Effector memory CD8-positive, alpha-beta T cell (primary cell): ENCODE results near the gene APOC4.

Experiments used
- ATAC-seq: fragments of 150-1000 bp; cut with Tn5 transposase; replicated peaks from 2 replicates; pipeline ENCODE4 v1.10.0; 2021; ENCODE audit warnings: mild to moderate bottlenecking, moderate library complexity
- DNase-seq, 3 experiments: peaks; one replicate each; pipeline ENCODE4 v3.0.0; 2021
- H3K27ac Mint-ChIP-seq, 2 donors: one replicate each; pipeline ENCODE4 v1.8.0; 2022; ENCODE audit warnings: mild to moderate bottlenecking in 2 of 2, mixed read lengths in 2 of 2, moderate library complexity in 2 of 2
- H3K27me3 Mint-ChIP-seq, 2 donors: one replicate each; pipeline ENCODE4 v1.8.0; 2022; ENCODE audit warnings: mixed read lengths in 2 of 2
- H3K36me3 Mint-ChIP-seq: one replicate; pipeline ENCODE4 v1.8.0; 2022; ENCODE audit warnings: mild to moderate bottlenecking, moderate library complexity, mixed read lengths; ENCODE audit not compliant: insufficient read depth
- H3K4me1 Mint-ChIP-seq, 2 donors: one replicate each; pipeline ENCODE4 v1.8.0; 2022; ENCODE audit warnings: low read depth in 2 of 2, mixed read lengths in 2 of 2
- H3K4me3 Mint-ChIP-seq, 2 donors: one replicate each; pipeline ENCODE4 v1.8.0; 2022; ENCODE audit warnings: mild to moderate bottlenecking in 2 of 2, mixed read lengths in 2 of 2, moderate library complexity in 2 of 2
- H3K9me3 Mint-ChIP-seq, 2 donors: one replicate each; pipeline ENCODE4 v1.8.0; 2022; ENCODE audit warnings: mixed read lengths in 2 of 2

APOC4 gene

DNA sequence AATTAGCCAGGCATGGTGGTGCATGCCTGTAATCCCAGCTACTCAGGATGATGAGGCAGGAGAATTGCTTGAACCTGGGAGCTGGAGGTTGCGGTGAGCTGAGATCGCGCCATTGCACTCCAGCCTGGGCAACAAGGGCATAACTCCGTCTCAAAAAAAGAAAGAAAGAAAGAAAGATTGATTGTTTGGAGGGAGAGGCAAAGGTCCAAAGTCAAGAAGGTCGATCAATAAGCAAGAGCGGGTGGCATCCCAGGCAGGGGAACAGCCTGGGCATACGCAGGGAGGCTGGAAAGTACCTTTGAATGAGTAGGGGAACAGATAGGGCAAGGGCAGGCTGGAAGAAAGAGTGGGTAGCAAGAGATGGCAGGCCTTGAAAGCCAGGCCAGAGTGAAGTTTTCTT lies 11.9 kb upstream of the APOC4 start:
- DNase-seq (no peak), ATAC-seq (no peak)
- H3K4me3 Mint-ChIP-seq: no peak overlapping the region
- H3K9me3 Mint-ChIP-seq: no peaks in the 10 kb centered on the region
- H3K27ac Mint-ChIP-seq: no peak overlapping the region
- H3K27me3 Mint-ChIP-seq: peaks cover 26 to 30% of the 10 kb centered on the region in 2 donors
- peaks cover 7 to 11% of the 10 kb centered on the region in 2 donors for H3K4me1 Mint-ChIP-seq
- H3K36me3 Mint-ChIP-seq: peaks cover 2% of the 10 kb centered on the region

DNA sequence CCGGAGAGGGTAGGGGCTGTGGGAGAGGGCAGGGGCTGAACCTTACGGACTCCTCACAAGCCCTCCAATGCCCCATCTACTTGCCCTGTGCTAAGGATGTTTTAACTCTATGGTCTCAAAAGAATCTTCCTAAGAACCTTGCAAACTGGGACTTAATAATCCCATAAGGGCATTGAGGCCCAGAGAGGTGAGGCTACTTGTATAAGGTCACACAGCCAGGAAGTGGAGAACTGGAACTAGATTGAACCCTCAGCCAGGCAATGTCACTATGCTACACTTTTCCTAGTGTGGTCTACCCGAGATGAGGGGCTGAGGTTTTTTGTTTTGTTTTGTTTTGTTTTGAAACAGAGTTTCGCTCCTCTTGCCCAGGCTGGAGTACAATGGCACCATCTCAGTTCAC lies 10.5 kb upstream of the APOC4 start:
- Mint-ChIP-seq H3K4me3 (no peak overlapping the region), H3K27me3 (peaks cover 11 to 15% of the 10 kb centered on the region in 2 donors), H3K9me3 (no peaks in the 10 kb centered on the region), H3K27ac (no peak overlapping the region), H3K4me1 (peaks cover 4 to 5% of the 10 kb centered on the region in 2 donors), H3K36me3 (peaks cover 2% of the 10 kb centered on the region)
- DNase-seq (no peak), ATAC-seq (no peak)

DNA sequence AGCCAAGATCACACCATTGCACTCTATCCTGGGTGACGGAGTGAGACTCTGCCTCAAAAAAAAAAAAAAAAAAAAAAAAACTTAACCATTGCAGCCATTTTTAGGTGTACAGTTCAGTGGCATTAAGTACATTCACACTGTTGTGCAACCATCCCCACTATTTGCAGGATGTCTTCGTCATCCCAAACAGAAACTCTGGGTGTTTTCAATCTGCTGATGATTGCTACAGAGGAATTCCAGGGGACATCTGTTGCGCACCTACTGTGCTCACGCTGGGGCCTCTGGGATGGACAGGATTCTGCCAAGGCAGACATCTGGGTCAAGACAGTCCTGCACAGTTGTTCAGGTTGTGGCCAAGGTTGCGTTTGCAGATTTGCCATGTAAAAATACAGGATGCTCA lies 2.4 kb upstream of the APOC4 start:
- no peak for DNase-seq
- Mint-ChIP-seq H3K4me1 (peaks cover 0 to 4% of the 10 kb centered on the region in 2 donors), H3K36me3 (peaks cover 3% of the 10 kb centered on the region), H3K9me3 (no peaks in the 10 kb centered on the region), H3K4me3 (no peak overlapping the region), H3K27ac (no peak overlapping the region), H3K27me3 (peaks cover 6 to 23% of the 10 kb centered on the region in 2 donors)
- no peak for ATAC-seq

DNA sequence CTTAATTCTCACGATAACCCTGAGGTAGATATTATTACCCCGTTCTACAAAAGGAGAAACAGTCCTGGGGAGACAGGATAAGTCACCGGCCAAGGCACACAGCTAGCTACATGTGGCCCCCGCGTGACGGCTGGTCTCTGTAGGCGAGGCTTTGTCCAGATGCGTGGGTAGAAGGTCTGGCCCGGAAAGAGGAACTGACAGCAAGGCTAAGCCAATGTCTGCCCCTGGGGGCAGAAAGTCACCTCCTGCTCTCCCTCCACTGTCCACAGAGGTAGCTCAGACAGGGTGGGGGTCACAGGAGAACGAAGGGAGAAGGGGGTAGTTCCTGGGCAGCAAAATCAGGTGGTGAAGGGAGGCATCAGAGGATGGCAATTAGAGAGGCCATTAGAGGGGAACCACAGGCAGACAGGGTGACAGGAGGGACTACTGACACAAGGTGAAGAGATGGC lies 1.8 kb downstream of the APOC4 start:
- ATAC-seq: no peak
- no peak overlapping the region for H3K4me3 Mint-ChIP-seq

DNA sequence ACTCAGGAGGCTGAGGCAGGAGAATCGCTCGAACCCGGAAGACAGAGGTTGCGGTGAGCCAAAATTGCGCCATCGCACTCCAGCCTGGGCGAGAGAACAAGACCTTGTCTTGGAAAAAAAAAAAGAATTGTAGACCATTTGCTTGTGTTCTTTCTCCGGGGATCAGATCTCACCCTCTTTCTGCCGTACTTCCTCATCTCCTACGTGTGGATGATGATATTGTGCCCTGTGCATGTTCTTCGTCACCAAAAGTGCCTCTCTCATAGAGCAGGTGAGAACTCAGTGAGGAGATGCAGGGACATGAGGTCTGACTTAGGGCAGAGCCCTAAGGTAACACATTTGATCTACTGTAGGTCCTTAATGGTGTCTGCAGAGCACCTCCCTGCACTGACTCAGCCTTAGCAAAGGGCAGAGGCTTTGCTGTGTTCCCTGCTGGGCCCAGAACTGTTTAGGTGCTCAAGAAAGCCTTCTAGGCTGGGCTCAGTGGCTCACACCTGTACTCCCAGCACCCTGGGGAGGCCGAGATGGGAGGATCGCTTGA lies 5.1 kb downstream of the APOC4 start:
- H3K9me3 Mint-ChIP-seq: no peaks in the 10 kb centered on the region
- peaks cover 3% of the 10 kb centered on the region for H3K36me3 Mint-ChIP-seq
- DNase-seq: no peak
- no peak overlapping the region for H3K4me3 Mint-ChIP-seq
- peaks cover 4 to 20% of the 10 kb centered on the region in 2 donors for H3K27me3 Mint-ChIP-seq
- peaks cover 0 to 4% of the 10 kb centered on the region in 2 donors for H3K4me1 Mint-ChIP-seq
- H3K27ac Mint-ChIP-seq: no peak overlapping the region
- no peak for ATAC-seq

More for the DNA sequence above, 1.8 kb downstream of the APOC4 start:
- Mint-ChIP-seq H3K9me3 (no peaks in the 10 kb centered on the region), H3K4me1 (peaks cover 0 to 4% of the 10 kb centered on the region in 2 donors), H3K27me3 (peaks cover 6 to 23% of the 10 kb centered on the region in 2 donors), H3K27ac (peak overlapping the region in 1 of 2 donors; percentile 59), H3K36me3 (peaks cover 3% of the 10 kb centered on the region)
- no peak for DNase-seq

DNA sequence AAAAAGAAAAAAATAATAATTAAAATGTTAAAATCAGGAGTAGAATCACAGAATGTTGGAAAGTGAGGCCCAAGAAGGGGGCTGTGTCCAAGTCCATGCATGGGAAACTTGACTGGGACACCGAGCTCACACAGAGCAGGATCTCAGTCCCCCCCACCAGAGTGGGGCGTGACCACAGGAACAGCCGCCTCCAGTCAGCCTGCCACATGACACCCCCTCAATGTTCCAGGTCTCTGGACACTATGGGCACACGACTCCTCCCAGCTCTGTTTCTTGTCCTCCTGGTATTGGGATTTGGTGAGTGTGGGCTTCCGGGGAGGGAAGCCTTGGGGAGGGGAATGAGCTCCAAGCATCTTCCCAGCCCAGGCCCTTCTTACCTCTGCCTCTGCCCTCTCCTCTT lies 6.2 kb downstream of the APOC4 start:
- peaks cover 0 to 4% of the 10 kb centered on the region in 2 donors for H3K4me1 Mint-ChIP-seq
- no peak overlapping the region for H3K4me3 Mint-ChIP-seq
- ATAC-seq (no peak), DNase-seq (no peak)
- H3K27me3 Mint-ChIP-seq: peaks cover 0 to 13% of the 10 kb centered on the region in 2 donors
- H3K36me3 Mint-ChIP-seq: peaks cover 3% of the 10 kb centered on the region
- H3K27ac Mint-ChIP-seq: peak overlapping the region in 1 of 2 donors; percentile 11
- H3K9me3 Mint-ChIP-seq: no peaks in the 10 kb centered on the region

DNA sequence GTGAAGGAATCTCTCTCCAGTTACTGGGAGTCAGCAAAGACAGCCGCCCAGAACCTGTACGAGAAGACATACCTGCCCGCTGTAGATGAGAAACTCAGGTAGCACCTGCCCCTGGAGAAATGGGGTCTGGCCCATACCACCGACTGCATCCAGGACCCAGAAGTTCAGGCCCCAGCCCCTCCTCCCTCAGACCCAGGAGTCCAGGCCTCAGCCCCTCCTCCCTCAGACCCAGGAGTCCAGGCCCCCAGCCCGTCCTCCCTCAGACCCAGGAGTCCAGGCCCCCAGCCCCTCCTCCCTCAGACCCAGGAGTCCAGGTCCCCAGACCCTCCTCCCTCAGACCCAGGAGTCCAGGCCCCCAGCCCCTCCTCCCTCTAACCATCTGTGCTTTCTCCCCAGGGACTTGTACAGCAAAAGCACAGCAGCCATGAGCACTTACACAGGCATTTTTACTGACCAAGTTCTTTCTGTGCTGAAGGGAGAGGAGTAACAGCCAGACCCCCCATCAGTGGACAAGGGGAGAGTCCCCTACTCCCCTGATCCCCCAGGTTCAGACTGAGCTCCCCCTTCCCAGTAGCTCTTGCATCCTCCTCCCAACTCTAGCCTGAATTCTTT lies 6.8 kb downstream of the APOC4 start:
- Mint-ChIP-seq H3K9me3 (no peaks in the 10 kb centered on the region), H3K4me3 (no peak overlapping the region), H3K27ac (peak overlapping the region in 1 of 2 donors; percentile 11), H3K27me3 (peaks cover 0 to 8% of the 10 kb centered on the region in 2 donors), H3K4me1 (peaks cover 4 to 5% of the 10 kb centered on the region in 2 donors), H3K36me3 (peaks cover 7% of the 10 kb centered on the region)
- no peak for ATAC-seq
- DNase-seq: no peak

DNA sequence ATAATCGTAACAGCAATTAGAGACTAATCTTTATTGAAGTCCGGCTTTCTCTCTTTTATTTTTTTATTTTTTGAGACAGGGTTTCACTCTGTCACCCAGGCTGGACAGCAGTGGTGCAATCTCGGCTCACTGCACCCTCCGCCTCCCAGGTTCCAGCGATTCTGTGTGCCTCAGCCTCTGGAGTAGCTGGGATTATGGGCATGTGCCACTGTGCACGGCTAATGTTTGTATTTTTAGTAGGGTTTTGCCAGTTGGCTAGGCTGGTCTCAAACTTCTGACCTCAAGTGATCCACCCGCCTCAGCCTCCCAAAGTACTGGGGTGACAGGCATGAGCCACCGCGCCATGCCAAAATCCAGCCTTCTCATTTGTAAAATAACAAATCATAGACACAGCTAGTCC lies 7.5 kb downstream of the APOC4 start:
- no peak for DNase-seq
- H3K36me3 Mint-ChIP-seq: peaks cover 9% of the 10 kb centered on the region
- no peaks in the 10 kb centered on the region for H3K9me3 Mint-ChIP-seq
- ATAC-seq: no peak
- peaks cover 0 to 2% of the 10 kb centered on the region in 2 donors for H3K27me3 Mint-ChIP-seq
- H3K27ac Mint-ChIP-seq: no peak overlapping the region
- H3K4me1 Mint-ChIP-seq: peaks cover 7 to 9% of the 10 kb centered on the region in 2 donors
- no peak overlapping the region for H3K4me3 Mint-ChIP-seq

DNA sequence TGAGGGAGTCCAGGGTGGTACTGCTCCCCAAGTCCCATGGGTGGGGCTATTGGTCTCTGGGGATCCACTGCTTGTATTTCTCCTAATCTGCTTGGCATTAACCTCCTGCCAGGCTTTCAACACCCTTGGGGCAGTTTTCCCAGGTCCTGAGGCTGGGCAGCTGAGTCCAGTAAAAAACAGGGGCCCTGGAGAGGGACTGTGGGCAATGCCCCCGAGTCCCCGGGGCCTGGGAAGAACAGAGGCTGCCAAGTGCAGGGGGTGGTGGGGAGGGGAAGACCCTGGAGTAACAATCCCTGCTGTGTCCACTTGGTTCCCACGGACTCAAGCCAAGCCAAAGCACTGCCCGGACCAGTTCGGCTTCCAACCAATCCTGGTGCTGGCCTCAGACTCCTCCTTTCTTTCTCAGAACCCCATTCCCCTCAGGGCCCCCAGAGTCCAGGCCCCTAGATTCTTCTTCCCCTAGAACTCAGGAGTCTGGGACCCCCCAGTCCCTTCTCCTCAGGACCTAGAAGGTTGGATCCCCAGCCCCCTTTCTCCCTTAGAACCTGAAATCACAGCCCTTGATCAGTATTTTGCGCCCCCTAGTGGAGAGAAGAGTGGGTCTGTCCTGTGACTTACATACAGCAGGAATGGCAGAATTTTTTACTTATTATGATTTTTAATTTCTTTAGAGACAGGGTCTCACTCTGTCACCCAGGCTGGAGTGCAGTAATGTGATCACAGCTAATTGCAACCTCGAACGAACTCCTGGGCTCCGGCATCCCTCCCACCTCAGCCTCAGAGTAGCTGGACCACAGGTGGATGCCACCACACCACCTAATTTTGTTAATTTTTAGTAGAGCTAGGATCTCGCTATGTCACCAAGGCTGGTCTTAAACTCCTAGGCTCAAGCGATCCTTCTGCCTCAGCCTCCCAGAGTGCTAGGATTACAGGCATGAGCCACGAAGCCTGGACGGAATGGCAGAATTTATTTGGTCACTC lies 9.4 kb downstream of the APOC4 start:
- Mint-ChIP-seq H3K27ac (peak overlapping the region in 1 of 2 donors; percentile 75), H3K27me3 (no peaks in the 10 kb centered on the region)
- ATAC-seq: no peak

GRCh38 chr19:44954278-44954648 lies 12.2 kb downstream of the APOC4 start:
- no peaks in the 10 kb centered on the region for H3K27me3 Mint-ChIP-seq
- no peak for ATAC-seq

More for the DNA sequence above, 9.4 kb downstream of the APOC4 start:
- H3K4me1 Mint-ChIP-seq: peaks cover 19 to 20% of the 10 kb centered on the region in 2 donors
- DNase-seq: peak; percentile 61 to 77 (median 67)
- no peak overlapping the region for H3K4me3 Mint-ChIP-seq
- peaks cover 16% of the 10 kb centered on the region for H3K36me3 Mint-ChIP-seq
- H3K9me3 Mint-ChIP-seq: no peaks in the 10 kb centered on the region

GRCh38 chr19:44954649-44955504 lies 12.8 kb downstream of the APOC4 start, which contains the start of gene CLPTM1:
CLPTM1 (plus strand) TSS chr19:44955380; CDS start chr19:44955396, 16 bp downstream.
- DNase-seq: peak; percentile 92 to 93 (median 92)
- Mint-ChIP-seq H3K4me1 (peaks cover 39 to 46% of the 10 kb centered on the region in 2 donors), H3K27ac (peak within 1 kb of the TSS; percentile 93 to 94), H3K9me3 (no peaks in the 10 kb centered on the region), H3K4me3 (peak within 1 kb of the TSS; percentile 94 to 97), H3K27me3 (no peaks in the 10 kb centered on the region), H3K36me3 (peaks cover 16% of the 10 kb centered on the region)
- ATAC-seq: peak; percentile 93

More at GRCh38 chr19:44954278-44954648, 12.2 kb downstream of the APOC4 start:
- peaks cover 35 to 41% of the 10 kb centered on the region in 2 donors for H3K4me1 Mint-ChIP-seq
- peak overlapping the region; percentile 93 to 94 for H3K27ac Mint-ChIP-seq
- H3K36me3 Mint-ChIP-seq: peaks cover 16% of the 10 kb centered on the region
- no peaks in the 10 kb centered on the region for H3K9me3 Mint-ChIP-seq
- no peak for DNase-seq
- H3K4me3 Mint-ChIP-seq: peak overlapping the region; percentile 94 to 97

GRCh38 chr19:44955505-44956439 lies 13.7 kb downstream of the APOC4 start:
- DNase-seq (no peak), ATAC-seq (peak; percentile 11)
- peaks cover 47 to 54% of the 10 kb centered on the region in 2 donors for H3K4me1 Mint-ChIP-seq
- H3K27me3 Mint-ChIP-seq: no peaks in the 10 kb centered on the region
- H3K36me3 Mint-ChIP-seq: peaks cover 20% of the 10 kb centered on the region
- peak overlapping the region; percentile 93 to 94 for H3K27ac Mint-ChIP-seq
- H3K9me3 Mint-ChIP-seq: no peaks in the 10 kb centered on the region
- peak overlapping the region; percentile 94 to 97 for H3K4me3 Mint-ChIP-seq
